GM21381 (cell line): ENCODE data around the gene CFAP61.

Experiments used
- ATAC-seq: cut with Tn5 transposase; IDR thresholded peaks from one replicate; pipeline ENCODE4 v1.9.1; 2021; ENCODE audit warnings: mild to moderate bottlenecking, moderate library complexity; ENCODE audit not compliant: unreplicated experiment

CFAP61 gene

GRCh38 chr20:20027284-20027683 lies 25.0 kb upstream of the CFAP61 start:
- no peak for ATAC-seq

- no peak for ATAC-seq
Measured at GRCh38 chr20:20031790-20032189, 20.5 kb upstream of the CFAP61 start.

- ATAC-seq, result no peak
Measured at GRCh38 chr20:20034486-20034885, 17.8 kb upstream of the CFAP61 start.

GRCh38 chr20:20036756-20037155 lies 15.6 kb upstream of the CFAP61 start:
- ATAC-seq, result no peak

- ATAC-seq, result no peak
Measured at GRCh38 chr20:20037960-20038359, 14.4 kb upstream of the CFAP61 start.

GRCh38 chr20:20038586-20038985 lies 13.7 kb upstream of the CFAP61 start:
- ATAC-seq, result no peak

GRCh38 chr20:20039752-20040387 lies 12.5 kb upstream of the CFAP61 start:
- no peak for ATAC-seq

GRCh38 chr20:20051767-20052073 lies 612 bp upstream of the CFAP61 start:
- no peak for ATAC-seq

GRCh38 chr20:20060234-20060998 lies 8.1 kb downstream of the CFAP61 start:
- ATAC-seq, result no peak

GRCh38 chr20:20063941-20064702 lies 11.8 kb downstream of the CFAP61 start:
- ATAC-seq, result no peak

- ATAC-seq, result no peak
Measured at GRCh38 chr20:20065361-20065760, 13.0 kb downstream of the CFAP61 start.

GRCh38 chr20:20070871-20071726 lies 18.8 kb downstream of the CFAP61 start:
- no peak for ATAC-seq

GRCh38 chr20:20073801-20074371 lies 21.6 kb downstream of the CFAP61 start:
- ATAC-seq, result no peak

- no peak for ATAC-seq
Measured at GRCh38 chr20:20075032-20075431, 22.7 kb downstream of the CFAP61 start.

- ATAC-seq, result no peak
Measured at GRCh38 chr20:20076297-20077065, 24.1 kb downstream of the CFAP61 start.

GRCh38 chr20:20078041-20078440 lies 25.7 kb downstream of the CFAP61 start:
- ATAC-seq, result no peak

GRCh38 chr20:20079102-20079784 lies 26.9 kb downstream of the CFAP61 start:
- ATAC-seq, result no peak

- ATAC-seq, result no peak
Measured at GRCh38 chr20:20083807-20084206, 31.5 kb downstream of the CFAP61 start.

- no peak for ATAC-seq
Measured at GRCh38 chr20:20084296-20084752, 32.0 kb downstream of the CFAP61 start.
